MM.1S (cell line): ENCODE measurements around the gene ANXA2.

Experiments used
- DNase-seq: peaks from one replicate; pipeline ENCODE4 v3.0.0-alpha.2; 2015
- H2AFZ ChIP-seq: fragments of 300-600 bp; sonication (generic); 2 replicates; pipeline ENCODE4 v1.6.0; 2016; ENCODE audit warnings: antibody characterized with exemption, low read length
- H3F3A ChIP-seq: fragments of 300-600 bp; sonication (generic); 2 replicates; pipeline ENCODE4 v1.6.1; 2016; ENCODE audit warnings: mild to moderate bottlenecking, antibody characterized with exemption, low read length, moderate library complexity, mixed read lengths; ENCODE audit not compliant: insufficient read depth
- H3K27ac ChIP-seq: fragments of 300-600 bp; sonication (generic); 2 replicates; pipeline ENCODE4 v1.5.1; 2016; ENCODE audit warnings: mild to moderate bottlenecking, low read length
- H3K27me3 ChIP-seq: fragments of 300-600 bp; sonication (generic); replicated peaks from 2 replicates; pipeline ENCODE4 v1.6.0; 2016; ENCODE audit warnings: low read length; ENCODE audit not compliant: insufficient read depth
- H3K36me3 ChIP-seq: fragments of 300-600 bp; sonication (generic); replicated peaks from 2 replicates; pipeline ENCODE4 v1.6.1; 2016; ENCODE audit warnings: mild to moderate bottlenecking, low read length, mixed read lengths; ENCODE audit not compliant: insufficient read depth
- H3K4me1 ChIP-seq: fragments of 300-600 bp; sonication (generic); 2 replicates; pipeline ENCODE4 v1.6.1; 2016; ENCODE audit warnings: low read length, mixed read lengths
- H3K4me2 ChIP-seq: fragments of 300-600 bp; sonication (generic); 2 replicates; pipeline ENCODE4 v1.6.0; 2016; ENCODE audit warnings: low read depth, low read length
- H3K4me3 ChIP-seq: fragments of 300-600 bp; sonication (generic); 2 replicates; pipeline ENCODE4 v1.5.1; 2016; ENCODE audit warnings: low read length, mixed read lengths
- H3K79me2 ChIP-seq: fragments of 300-600 bp; sonication (generic); 2 replicates; pipeline ENCODE4 v1.6.1; 2016; ENCODE audit warnings: mixed run types, low read length, mixed read lengths
- H3K9ac ChIP-seq: fragments of 300-600 bp; sonication (generic); 2 replicates; pipeline ENCODE4 v1.6.1; 2016; ENCODE audit warnings: low read length, mixed read lengths
- H3K9me2 ChIP-seq: fragments of 300-600 bp; sonication (generic); replicated peaks from 2 replicates; pipeline ENCODE4 v1.6.1; 2016; ENCODE audit warnings: mild to moderate bottlenecking, low read length, mixed read lengths; ENCODE audit not compliant: insufficient read depth
- H3K9me3 ChIP-seq: fragments of 300-600 bp; sonication (generic); replicated peaks from 2 replicates; pipeline ENCODE4 v1.6.1; 2016; ENCODE audit warnings: mild to moderate bottlenecking, low read length, mixed read lengths; ENCODE audit not compliant: insufficient read depth
- H4K20me1 ChIP-seq: fragments of 300-600 bp; sonication (generic); 2 replicates; pipeline ENCODE4 v1.6.1; 2016; ENCODE audit warnings: mild to moderate bottlenecking, low read length, moderate library complexity, mixed read lengths; ENCODE audit not compliant: insufficient read depth
- CTCF ChIP-seq: fragments of 300-600 bp; sonication (generic); IDR thresholded peaks from 2 replicates; pipeline ENCODE4 v1.5.1; 2016; ENCODE audit warnings: antibody characterized with exemption, low read length, mixed read lengths
- EZH2 ChIP-seq: fragments of 300-600 bp; sonication (generic); optimal IDR thresholded peaks from 2 replicates; pipeline ENCODE3; 2017; ENCODE audit warnings: low read depth, mild to moderate bottlenecking, antibody characterized with exemption, low read length, mixed read lengths
- EZH2phosphoT487 ChIP-seq: fragments of 300-600 bp; sonication (generic); IDR thresholded peaks from 2 replicates; pipeline ENCODE4 v1.6.1; 2018; ENCODE audit warnings: antibody characterized with exemption, low read length

ANXA2 gene

GRCh38 chr15:60372756-60373155, 25.0 kb downstream of the ANXA2 start:
- no peak overlapping the region for H3K27ac ChIP-seq
- H3K27me3 ChIP-seq, result no peaks in the 10 kb centered on the region
- no peak overlapping the region for H2AFZ ChIP-seq
- no peaks in the 10 kb centered on the region for H3K9me3 ChIP-seq
- H3K9ac ChIP-seq, result no peak overlapping the region
- H3K9me2 ChIP-seq, result no peaks in the 10 kb centered on the region
- no peak for DNase-seq
- H3K4me1 ChIP-seq, result no peaks in the 10 kb centered on the region
- peaks cover 37% of the 10 kb centered on the region for H3K79me2 ChIP-seq
- no peaks in the 10 kb centered on the region for H3F3A ChIP-seq
- no peaks in the 10 kb centered on the region for H4K20me1 ChIP-seq
- peaks cover 9% of the 10 kb centered on the region; the same call in 1 of the 2 replicates for H3K36me3 ChIP-seq
- H3K4me2 ChIP-seq, result no peak overlapping the region
- TF ChIP-seq EZH2phosphoT487 (no peak), EZH2 (no peak), CTCF (no peak)
- no peak overlapping the region for H3K4me3 ChIP-seq

GRCh38 chr15:60372227-60372626, 25.6 kb downstream of the ANXA2 start:
- H3K4me2 ChIP-seq, result no peak overlapping the region
- H3K9me3 ChIP-seq, result no peaks in the 10 kb centered on the region
- no peak overlapping the region for H2AFZ ChIP-seq
- H4K20me1 ChIP-seq, result no peaks in the 10 kb centered on the region
- H3K27ac ChIP-seq, result no peak overlapping the region
- H3F3A ChIP-seq, result no peaks in the 10 kb centered on the region
- DNase-seq, result no peak
- no peak overlapping the region for H3K9ac ChIP-seq
- no peaks in the 10 kb centered on the region for H3K9me2 ChIP-seq
- no peak for TF ChIP-seq EZH2phosphoT487
- H3K4me3 ChIP-seq, result no peak overlapping the region
- H3K36me3 ChIP-seq, result peaks cover 9% of the 10 kb centered on the region; the same call in 1 of the 2 replicates
- peaks cover 37% of the 10 kb centered on the region for H3K79me2 ChIP-seq
- no peaks in the 10 kb centered on the region for H3K4me1 ChIP-seq
- no peaks in the 10 kb centered on the region for H3K27me3 ChIP-seq

- Histone ChIP-seq H3K27ac (no peak overlapping the region), H3F3A (no peaks in the 10 kb centered on the region), H3K79me2 (peaks cover 33% of the 10 kb centered on the region), H3K27me3 (no peaks in the 10 kb centered on the region), H3K9me2 (no peaks in the 10 kb centered on the region), H4K20me1 (no peaks in the 10 kb centered on the region), H3K4me1 (no peaks in the 10 kb centered on the region), H3K9ac (no peak overlapping the region), H3K4me3 (no peak overlapping the region), H3K9me3 (no peaks in the 10 kb centered on the region), H2AFZ (no peak overlapping the region), H3K36me3 (peaks cover 5% of the 10 kb centered on the region; the same call in 1 of the 2 replicates), H3K4me2 (no peak overlapping the region)
- no peak for DNase-seq
- TF ChIP-seq EZH2phosphoT487, result no peak
Observed at GRCh38 chr15:60371175-60372051, 26.4 kb downstream of the ANXA2 start.

GRCh38 chr15:60370869-60371136, 27.0 kb downstream of the ANXA2 start:
- Histone ChIP-seq H3K9ac (no peak overlapping the region), H3K36me3 (peaks cover 5% of the 10 kb centered on the region; the same call in 1 of the 2 replicates), H3K4me2 (no peak overlapping the region), H3K27me3 (no peaks in the 10 kb centered on the region), H3K79me2 (peaks cover 31% of the 10 kb centered on the region), H2AFZ (no peak overlapping the region), H4K20me1 (no peaks in the 10 kb centered on the region), H3K4me3 (no peak overlapping the region), H3K9me2 (no peaks in the 10 kb centered on the region), H3K4me1 (no peaks in the 10 kb centered on the region), H3K27ac (no peak overlapping the region), H3F3A (no peaks in the 10 kb centered on the region), H3K9me3 (no peaks in the 10 kb centered on the region)
- TF ChIP-seq EZH2phosphoT487 (no peak), CTCF (no peak), EZH2 (no peak)
- DNase-seq, result no peak
